DMS 273 (cell line): ENCODE measurements around the gene GLOD5.
A peak's percentile ranks its signal among the peaks of the same experiment; 100 is the strongest.
"Not testable (repeated sequence)": the region's sequence is repeated elsewhere in the genome, so short reads cannot be mapped to it uniquely, and the experiment has no call there.

Experiments used
- DNase-seq: peaks from one replicate; lab custom pipeline; 2025; ENCODE audit not compliant: unreplicated experiment; lab: John Stamatoyannopoulos, UW

GLOD5 gene

DNA sequence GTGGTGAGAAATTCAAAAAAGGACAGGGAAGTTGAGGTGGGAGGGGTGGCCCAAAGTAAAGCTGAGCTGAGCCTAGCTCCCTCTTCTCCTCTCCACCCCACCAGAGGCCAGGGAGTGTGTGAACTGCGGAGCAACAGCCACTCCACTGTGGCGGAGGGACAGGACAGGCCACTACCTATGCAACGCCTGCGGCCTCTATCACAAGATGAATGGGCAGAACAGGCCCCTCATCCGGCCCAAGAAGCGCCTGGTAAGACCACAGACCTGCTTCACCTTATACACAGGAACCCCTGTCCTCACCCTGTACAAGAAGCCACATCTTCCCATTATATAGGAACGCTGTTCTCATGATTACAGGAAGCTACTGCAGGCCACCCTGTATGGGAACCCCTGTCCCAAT is 30.7 kb downstream of the GLOD5 start:
- no peak for DNase-seq

DNA sequence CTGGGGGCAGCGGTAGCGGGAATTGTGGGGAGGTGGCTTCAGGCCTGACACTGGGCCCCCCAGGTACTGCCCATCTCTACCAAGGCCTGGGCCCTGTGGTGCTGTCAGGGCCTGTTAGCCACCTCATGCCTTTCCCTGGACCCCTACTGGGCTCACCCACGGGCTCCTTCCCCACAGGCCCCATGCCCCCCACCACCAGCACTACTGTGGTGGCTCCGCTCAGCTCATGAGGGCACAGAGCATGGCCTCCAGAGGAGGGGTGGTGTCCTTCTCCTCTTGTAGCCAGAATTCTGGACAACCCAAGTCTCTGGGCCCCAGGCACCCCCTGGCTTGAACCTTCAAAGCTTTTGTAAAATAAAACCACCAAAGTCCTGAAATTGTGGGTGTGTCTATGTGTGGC is 32.4 kb downstream of the GLOD5 start:
- DNase-seq, result no peak

DNA sequence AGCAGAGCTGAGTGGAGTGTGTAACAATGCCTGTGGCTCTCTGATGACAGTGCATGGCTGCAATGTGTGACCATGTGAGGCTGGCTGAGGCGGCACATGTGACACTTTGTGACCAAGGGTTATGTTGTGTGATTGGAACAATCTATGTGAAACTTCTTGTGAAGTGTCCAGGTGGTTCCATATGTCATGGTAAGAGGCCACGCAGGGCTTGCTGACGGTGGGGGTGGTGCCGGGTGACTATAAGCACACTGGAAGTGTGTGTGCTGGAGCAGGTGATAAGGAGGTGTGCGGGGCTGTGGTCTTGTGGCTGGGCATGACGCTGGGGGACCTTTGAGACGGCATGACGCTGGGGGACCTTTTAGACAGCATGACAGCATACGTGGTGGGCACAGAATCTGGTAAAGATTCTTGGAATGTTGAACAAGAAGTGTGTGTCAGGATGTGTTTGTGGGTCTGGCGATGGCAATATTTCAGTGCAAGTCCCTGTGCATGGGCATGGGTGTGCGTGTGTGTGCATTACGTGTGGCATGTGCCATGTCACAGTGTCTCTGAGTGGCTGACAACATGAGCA is 32.9 kb downstream of the GLOD5 start:
- no peak for DNase-seq

DNA sequence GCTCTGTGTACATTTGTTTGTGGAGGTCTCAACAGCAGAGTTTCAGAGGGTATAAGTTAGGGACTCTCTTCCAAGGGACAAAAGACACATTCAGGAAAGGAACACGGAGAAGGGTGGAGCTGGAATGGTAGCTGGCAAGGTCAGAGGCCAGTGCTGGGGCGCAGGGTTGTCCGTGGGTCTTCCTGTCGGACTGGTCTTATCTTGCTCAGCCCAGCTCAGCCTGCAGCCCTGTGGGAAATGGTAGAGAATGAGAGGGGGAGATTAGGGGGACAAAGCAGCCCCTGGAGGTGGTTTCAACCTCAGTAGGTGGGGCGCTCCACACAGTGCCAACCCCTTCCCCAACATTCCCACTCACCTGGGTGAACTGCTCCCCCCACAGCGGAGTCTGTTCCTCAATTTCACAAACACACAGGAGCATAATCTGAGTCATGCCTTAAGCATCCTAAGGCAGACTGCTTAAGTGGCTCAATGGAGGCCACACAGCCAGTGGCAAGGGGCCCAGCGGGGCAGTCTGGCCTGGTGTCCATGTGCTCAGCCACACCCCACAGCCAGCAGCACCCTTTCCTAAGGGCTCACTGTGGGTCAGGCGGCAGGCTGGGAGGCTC is 33.5 kb downstream of the GLOD5 start:
- DNase-seq, result no peak

DNA sequence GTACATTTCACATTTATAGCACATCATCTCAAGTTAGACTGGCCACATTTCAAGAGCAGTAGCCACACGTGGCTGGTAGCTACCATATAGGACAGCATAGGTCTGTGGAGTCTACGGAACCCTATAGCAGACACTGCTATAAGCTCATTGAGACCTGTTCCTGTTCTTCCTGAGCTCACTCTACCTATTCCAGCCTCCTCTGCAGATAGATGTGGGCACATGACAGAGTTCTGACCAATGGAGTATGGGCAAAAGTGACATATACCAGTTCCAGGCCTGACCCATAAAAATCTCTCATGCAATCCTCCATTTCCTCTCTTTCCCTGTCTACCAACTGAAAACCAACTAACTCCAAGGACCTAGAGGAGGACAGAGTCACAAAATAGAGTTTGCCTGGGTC is 36.8 kb downstream of the GLOD5 start:
- no peak for DNase-seq

DNA sequence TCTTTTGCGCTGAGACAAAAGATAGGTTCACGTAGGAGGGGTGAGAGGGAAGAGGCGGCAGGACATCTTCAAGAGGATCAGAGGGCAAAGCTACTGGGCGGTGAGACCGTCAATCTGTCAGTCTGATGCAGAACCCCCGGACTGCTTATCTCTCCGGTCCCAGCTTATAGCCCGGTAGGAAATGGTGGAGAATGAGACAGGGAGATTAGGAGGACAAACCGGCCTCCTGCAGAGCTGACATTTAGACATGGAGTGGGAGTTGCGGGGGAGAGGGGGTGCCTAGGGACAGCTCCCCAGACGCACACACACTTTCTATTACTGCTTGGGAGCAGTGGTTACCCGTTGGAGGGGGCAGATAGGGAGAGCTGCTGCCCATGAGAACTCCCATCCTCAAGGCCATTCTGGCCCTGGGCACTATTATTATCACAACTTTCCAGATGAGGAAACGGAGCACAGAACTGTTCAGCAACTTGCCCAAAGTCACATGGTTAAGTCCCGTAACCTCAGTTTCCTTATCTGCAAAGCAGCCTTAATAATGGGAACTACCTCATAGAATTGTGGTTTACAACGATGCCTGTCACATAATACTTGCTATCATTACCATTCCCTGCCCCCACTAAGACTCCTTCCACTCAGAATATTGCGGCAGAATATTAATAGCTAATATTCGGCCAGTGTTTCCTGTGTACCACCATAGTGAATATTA is 39.2 kb downstream of the GLOD5 start:
- DNase-seq, result no peak

DNA sequence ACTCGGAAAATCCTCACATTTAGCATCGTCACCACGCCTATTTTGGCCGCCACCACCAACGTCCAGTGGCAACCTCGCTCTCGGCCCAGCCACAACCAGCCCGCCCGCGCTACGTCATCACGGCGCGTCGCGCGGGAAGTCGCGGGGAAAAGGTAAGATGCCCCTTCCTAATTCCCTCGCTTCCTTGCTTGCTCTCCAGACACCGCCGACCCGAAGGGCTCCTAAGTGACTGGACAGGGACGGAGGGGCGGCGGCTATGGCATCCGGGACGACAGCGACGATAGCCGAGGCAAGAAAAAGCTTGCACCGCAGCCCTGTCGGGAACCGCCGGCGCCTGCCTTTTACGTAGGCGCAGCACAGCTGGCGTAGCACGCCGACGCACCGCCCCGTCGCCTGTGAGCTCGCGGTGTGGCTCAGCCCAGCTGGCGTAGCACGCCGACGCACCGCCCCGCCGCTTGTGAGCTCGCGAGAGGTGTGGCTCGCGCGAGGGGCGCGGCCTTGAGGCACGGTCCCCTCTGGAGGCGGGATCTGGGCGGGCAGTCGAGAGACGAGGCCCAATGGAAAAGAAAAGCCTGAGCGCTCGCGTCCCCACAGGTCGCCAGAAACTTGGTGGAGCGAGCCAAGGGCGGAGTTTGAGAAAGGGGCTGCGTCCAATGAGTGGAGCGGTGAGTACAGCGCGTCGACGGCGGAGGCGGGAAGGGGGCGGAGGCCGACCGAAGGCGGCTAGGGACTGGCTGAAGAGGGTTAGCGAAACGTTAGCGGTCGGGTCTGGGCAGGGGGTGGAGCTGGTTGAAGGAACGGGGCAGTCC is 39.9 kb downstream of the GLOD5 start, which contains the start of gene HDAC6:
TSS of gene HDAC6 (plus strand) at position 788 of the 809 bp plus-strand sequence. CDS start 626 bp downstream, outside the sequence.
- peak; percentile 99 for DNase-seq

DNA sequence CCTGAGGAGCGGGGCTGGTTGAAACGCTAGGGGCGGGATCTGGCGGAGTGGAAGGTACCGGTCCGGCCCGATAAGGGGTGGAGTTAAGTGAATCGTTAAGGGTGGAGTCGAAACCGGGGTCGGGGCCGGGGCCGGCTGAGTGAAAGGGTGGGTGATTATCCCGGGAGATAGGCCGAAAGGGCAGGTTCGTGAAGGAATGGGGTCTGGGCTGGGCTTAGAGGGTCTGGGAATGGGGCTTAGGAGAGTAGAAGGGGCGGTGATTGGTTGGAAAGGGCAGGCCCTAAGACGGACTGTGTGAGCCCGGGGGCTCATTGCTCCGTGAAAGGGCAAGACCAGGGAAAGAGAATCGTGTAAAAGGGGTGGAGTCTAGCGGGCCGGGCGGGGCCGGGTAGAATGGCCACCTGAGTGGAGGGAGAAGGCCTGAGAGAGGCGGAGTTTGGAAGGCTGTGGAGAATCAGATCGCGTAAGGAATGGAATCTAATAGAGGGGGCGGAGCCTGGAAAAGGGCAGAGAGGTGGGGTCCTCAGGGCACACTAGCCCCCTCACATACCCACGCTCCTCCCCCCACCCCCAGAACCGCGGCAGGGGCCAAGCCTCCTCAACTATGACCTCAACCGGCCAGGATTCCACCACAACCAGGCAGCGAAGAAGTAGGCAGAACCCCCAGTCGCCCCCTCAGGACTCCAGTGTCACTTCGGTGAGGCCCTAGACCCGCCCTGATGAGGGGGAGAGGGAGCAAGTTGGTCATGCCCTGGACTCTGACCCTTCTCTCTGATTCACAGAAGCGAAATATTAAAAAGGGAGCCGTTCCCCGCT is 40.8 kb downstream of the GLOD5 start:
- DNase-seq, result peak; percentile 91

DNA sequence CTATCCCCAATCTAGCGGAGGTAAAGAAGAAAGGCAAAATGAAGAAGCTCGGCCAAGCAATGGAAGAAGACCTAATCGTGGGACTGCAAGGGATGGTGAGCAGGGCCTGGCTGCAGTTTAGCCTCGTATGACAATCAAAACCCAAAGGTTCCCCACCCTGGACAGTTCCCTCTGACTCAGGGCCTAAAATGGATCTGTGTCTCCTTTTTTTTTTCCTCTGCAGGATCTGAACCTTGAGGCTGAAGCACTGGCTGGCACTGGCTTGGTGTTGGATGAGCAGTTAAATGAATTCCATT is 41.3 kb downstream of the GLOD5 start:
- DNase-seq, result no peak

DNA sequence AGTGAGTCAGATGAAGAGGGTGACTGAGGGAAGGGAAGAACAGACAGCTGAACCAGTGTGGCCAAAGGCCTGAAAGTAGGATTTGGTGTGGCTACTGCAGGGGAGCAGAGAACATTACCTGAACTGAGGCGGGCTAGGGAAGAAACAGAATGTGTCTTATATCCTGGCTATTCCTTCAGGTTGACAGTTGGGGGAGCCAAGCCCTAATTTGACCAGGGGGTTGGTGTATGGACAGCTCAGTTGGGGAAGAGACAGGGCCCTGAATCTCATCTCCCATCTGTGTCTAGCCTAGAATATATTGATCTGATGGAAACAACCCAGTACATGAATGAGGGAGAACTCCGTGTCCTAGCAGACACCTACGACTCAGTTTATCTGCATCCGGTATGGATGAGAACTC is 44.5 kb downstream of the GLOD5 start:
- peak; percentile 16 for DNase-seq

DNA sequence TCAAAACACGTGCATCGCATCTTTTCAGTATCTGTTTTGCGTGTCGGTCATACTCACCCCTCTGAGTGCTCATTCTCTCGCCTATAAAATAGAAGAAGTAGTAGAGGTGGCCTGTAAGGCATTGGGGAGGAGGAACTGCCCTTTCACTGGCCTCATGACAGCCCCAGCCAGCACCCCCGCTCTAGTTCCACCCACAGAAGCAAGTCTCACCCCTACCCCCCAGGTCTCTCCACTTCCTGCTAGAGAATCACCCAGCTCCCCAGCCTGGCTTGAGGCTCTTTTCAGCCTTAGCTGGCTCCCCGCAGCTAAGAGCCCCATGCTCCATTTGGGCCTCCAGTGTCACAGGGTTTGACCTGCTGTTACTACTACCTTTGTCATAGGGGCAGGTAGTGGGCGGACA is 52.1 kb downstream of the GLOD5 start:
- no peak for DNase-seq

DNA sequence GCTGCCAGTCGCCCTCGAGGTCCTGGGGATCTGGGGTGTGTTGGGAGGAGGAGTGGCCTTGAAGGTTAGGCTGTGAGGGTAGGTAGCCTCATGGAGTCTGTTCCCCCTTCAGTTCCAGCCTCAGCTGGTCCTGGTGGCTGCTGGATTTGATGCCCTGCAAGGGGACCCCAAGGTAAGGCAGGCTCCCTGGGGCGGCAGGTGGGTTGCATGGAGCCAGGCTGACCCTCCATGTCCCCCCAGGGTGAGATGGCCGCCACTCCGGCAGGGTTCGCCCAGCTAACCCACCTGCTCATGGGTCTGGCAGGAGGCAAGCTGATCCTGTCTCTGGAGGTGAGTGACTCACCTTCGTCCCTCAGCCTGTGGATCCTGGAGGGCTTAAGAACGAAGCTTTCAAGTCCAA is 53.2 kb downstream of the GLOD5 start:
- no peak for DNase-seq

DNA sequence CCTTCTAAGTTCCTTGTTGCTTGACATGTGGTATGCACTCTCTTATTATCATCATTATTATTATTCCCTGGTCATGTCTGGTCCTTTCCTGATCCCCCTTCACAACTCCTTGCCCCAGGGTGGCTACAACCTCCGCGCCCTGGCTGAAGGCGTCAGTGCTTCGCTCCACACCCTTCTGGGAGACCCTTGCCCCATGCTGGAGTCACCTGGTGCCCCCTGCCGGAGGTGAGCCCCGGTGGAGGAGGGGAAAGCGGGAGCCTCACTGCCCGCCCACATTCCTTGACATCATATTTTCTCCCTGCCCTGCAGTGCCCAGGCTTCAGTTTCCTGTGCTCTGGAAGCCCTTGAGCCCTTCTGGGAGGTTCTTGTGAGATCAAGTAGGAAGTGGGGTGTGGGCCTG is 53.7 kb downstream of the GLOD5 start:
- DNase-seq, result no peak

DNA sequence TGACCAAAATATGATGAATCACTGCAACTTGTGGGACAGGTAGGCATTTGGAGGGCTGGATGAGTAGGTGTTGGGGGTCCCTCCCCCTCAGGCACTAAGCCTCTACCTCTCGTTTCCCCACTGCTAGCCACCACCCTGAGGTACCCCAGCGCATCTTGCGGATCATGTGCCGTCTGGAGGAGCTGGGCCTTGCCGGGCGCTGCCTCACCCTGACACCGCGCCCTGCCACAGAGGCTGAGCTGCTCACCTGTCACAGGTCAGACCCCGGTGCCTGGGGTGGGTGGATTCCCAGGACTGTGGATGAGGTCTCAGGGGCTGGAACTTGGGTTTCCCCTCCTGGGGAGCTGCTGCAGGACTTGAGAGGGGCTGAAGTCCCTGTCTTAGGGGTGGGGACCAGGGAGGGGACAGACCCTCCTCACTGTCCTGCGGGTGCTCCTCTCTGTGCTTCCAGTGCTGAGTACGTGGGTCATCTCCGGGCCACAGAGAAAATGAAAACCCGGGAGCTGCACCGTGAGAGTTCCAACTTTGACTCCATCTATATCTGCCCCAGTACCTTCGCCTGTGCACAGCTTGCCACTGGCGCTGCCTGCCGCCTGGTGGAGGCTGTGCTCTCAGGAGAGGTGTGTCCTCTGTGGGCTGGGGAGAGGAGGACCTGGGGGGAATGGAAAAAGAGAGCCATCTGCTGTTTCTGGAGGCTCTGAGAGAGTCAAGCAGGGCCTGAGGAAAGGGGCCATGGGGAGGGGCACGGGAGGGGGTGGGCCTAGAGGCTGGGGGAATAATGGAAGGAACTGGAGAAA is 54.7 kb downstream of the GLOD5 start:
- peak; percentile 30 for DNase-seq

DNA sequence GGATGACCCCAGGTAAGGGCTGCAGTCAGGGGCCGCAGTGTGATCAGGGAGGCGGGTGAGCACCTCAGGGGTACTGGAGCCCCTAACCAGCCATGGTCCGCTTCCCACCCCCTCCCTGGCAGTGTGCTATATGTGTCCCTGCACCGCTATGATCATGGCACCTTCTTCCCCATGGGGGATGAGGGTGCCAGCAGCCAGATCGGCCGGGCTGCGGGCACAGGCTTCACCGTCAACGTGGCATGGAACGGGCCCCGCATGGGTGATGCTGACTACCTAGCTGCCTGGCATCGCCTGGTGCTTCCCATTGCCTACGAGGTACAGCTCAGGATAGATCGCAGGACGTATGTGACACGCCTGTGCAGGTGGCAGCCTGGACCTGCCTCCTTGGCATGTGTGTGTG is 56.6 kb downstream of the GLOD5 start:
- no peak for DNase-seq

DNA sequence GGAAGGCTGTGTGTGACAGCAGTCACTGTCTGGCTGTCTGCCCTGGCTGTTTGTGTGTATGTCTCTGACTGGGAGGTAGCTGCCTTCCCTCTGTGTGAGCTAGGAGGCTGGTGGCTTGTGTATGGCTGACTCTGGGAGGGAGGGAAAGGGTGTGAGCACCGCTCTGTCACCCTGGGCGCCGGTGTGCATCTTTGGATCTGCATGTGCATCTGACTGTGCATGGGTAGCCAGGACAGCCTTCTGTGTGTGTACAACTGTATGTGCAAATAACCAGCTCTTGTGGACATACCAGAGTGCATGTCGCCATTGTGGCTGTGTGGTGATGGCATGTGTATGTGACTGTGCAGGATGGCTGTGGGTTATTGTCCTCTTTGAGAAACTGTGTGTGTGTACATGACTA is 57.3 kb downstream of the GLOD5 start:
- DNase-seq, result no peak

DNA sequence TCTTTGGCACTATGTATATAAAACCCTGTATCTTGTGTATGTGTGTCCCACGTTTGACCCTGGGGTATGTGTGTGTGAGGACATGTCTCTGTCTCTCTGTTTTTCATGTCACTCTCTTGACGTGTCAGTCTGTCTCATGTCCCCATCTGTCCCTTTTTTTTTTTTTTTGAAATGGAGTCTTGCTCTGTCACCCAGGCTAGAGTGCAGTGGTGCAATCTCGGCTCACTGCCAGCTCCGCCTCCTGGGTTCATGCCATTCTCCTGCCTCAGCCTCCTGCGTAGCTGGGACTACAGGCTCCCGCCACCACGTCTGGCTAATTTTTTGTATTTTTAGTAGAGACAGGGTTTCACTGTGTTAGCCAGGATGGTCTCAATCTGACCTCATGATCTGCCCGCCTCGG is 57.8 kb downstream of the GLOD5 start:
- not testable (repeated sequence) for DNase-seq

DNA sequence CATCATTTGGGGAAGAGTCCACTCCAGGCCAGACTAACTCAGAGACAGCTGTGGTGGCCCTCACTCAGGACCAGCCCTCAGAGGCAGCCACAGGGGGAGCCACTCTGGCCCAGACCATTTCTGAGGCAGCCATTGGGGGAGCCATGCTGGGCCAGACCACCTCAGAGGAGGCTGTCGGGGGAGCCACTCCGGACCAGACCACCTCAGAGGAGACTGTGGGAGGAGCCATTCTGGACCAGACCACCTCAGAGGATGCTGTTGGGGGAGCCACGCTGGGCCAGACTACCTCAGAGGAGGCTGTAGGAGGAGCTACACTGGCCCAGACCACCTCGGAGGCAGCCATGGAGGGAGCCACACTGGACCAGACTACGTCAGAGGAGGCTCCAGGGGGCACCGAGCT is 61.5 kb downstream of the GLOD5 start:
- DNase-seq, result no peak
